ENCODE data around the gene FH. TPM values are rescaled to one million over a fixed set of nuclear protein-coding genes. Genes with fewer than 3 reads are reported as not detected.

Gene FH
- total RNA-seq, 1 donor from 2014 or later: 55.9 TPM

- H3K27ac Mint-ChIP-seq (ENCODE audit: unreplicated experiment): no peak overlapping the region
- TF ChIP-seq, protein P1, sequence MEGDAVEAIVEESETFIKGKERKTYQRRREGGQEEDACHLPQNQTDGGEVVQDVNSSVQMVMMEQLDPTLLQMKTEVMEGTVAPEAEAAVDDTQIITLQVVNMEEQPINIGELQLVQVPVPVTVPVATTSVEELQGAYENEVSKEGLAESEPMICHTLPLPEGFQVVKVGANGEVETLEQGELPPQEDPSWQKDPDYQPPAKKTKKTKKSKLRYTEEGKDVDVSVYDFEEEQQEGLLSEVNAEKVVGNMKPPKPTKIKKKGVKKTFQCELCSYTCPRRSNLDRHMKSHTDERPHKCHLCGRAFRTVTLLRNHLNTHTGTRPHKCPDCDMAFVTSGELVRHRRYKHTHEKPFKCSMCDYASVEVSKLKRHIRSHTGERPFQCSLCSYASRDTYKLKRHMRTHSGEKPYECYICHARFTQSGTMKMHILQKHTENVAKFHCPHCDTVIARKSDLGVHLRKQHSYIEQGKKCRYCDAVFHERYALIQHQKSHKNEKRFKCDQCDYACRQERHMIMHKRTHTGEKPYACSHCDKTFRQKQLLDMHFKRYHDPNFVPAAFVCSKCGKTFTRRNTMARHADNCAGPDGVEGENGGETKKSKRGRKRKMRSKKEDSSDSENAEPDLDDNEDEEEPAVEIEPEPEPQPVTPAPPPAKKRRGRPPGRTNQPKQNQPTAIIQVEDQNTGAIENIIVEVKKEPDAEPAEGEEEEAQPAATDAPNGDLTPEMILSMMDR (IDR thresholded peaks at IDR 0.05; ENCODE audit: unreplicated experiment): no peak
Observed at GRCh38 chr1:241557031-241557430, 37.5 kb upstream of the FH start.

DNA sequence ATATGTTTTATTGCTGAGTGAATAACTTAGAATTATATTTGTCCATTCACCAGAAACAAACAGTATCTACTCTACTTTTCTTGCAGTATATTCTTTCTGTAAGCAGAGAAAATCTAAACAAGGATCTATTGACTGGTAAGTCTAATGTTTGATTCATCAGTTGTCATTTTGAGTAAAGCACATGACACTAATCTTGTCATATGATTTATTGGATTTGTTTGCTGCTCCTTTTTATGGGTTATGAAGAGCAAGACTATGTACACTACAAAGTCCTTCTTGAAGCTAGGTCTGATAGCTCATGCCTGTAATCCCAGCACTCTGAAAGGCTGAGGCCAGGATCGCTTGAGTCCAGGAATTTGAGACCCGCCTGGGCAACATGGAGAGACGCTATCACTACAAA, 36.0 kb upstream of the FH start:
- Mint-ChIP-seq H3K36me3 (ENCODE audit: low read depth, unreplicated experiment) (no peaks in the 10 kb centered on the region), H3K27ac (ENCODE audit: unreplicated experiment) (no peak overlapping the region), H3K4me1 (ENCODE audit: unreplicated experiment) (no peaks in the 10 kb centered on the region), H3K4me3 (ENCODE audit: unreplicated experiment) (no peak overlapping the region), H3K9me3 (ENCODE audit: unreplicated experiment) (no peaks in the 10 kb centered on the region), H3K27me3 (ENCODE audit: unreplicated experiment) (peaks cover 1% of the 10 kb centered on the region)
- TF ChIP-seq, protein P1 (IDR thresholded peaks at IDR 0.05; ENCODE audit: unreplicated experiment): no peak
- no peak for DNase-seq (ENCODE audit: low spot score)

More at GRCh38 chr1:241557031-241557430, 37.5 kb upstream of the FH start:
- H3K9me3 Mint-ChIP-seq (ENCODE audit: unreplicated experiment): no peaks in the 10 kb centered on the region
- no peaks in the 10 kb centered on the region for H3K4me1 Mint-ChIP-seq (ENCODE audit: unreplicated experiment)
- H3K36me3 Mint-ChIP-seq (ENCODE audit: low read depth, unreplicated experiment): no peaks in the 10 kb centered on the region
- H3K4me3 Mint-ChIP-seq (ENCODE audit: unreplicated experiment): no peak overlapping the region
- peaks cover 1% of the 10 kb centered on the region for H3K27me3 Mint-ChIP-seq (ENCODE audit: unreplicated experiment)
- no peak for DNase-seq (ENCODE audit: low spot score)

DNA sequence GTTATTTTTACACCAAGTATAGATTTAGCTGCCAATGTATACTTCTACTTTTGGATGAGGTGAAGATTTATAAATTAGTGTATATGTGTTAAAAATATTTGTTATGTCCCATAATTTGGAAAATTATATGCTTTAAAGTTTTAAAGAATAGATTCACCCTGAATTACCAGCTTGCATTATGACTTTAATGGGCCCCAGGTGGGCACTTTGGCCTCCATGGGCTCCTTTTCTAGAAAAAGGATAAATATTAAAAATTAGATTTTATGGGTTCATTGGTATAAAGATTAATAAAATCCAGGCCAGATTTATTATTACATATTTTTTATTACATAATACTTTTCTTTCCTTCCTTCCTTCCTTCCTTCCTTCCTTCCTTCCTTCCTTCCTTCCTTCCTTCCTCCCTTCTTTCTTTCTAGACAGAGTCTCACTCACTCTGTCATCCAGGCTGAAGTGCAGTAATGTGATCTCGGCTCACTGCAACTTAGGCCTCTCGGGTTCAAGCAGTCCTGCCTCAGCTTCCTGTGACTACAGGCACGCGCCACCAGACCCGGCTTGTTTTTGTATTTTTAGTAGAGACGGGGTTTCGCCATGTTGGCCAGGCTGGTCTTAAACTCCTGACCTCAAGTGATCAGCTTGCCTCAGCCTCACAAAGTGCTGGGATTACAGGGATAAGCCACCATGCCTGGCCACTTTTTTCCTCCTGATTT, 34.5 kb upstream of the FH start:
- Mint-ChIP-seq H3K9me3 (ENCODE audit: unreplicated experiment) (no peaks in the 10 kb centered on the region), H3K4me3 (ENCODE audit: unreplicated experiment) (no peak overlapping the region), H3K27ac (ENCODE audit: unreplicated experiment) (no peak overlapping the region), H3K36me3 (ENCODE audit: low read depth, unreplicated experiment) (no peaks in the 10 kb centered on the region), H3K4me1 (ENCODE audit: unreplicated experiment) (no peaks in the 10 kb centered on the region), H3K27me3 (ENCODE audit: unreplicated experiment) (peaks cover 1% of the 10 kb centered on the region)
- DNase-seq (ENCODE audit: low spot score): no peak
- TF ChIP-seq, protein P1 (IDR thresholded peaks at IDR 0.05; ENCODE audit: unreplicated experiment): no peak

DNA sequence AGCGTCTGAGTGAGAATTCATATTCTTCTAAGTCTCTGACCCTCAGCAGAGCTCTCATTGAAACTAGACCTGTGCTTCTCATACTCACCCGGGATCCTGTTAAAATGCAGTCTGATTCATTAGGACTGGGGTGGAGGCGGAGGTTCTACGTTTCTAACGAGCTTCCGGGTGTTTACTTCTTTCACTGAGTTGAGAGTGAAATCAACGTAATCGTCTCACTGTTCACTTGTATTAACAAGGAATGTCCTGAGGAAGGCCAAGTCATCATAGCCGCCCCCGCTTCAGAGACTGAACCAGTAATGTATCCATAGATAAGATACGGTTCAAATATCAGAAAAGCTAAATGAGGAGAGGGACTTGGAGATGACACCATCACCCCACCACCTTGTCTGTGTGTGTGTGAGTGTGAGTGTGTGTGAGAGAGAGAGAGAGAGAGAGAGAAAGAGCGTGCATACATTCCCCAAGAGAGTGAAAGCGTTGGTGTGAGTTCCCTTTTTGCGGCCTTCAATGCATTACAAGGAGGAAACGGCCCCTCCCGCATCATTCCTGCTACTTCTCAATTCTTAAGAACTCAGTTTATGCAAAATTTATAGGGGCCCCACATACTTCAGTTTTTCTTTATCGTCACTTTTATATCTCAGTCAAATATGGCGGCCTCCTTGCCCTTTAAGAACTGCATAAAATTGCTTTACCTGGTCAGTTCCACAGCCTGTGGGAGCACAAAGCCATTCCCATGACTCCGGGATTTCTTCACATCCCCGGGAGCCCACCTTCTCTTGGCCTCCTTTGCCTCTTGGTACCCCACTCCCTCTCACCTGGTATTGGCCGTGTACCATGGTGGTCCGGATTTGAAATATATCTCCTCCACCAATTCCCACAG, 32.4 kb upstream of the FH start:
- no peak overlapping the region for H3K27ac Mint-ChIP-seq (ENCODE audit: unreplicated experiment)
- no peaks in the 10 kb centered on the region for H3K36me3 Mint-ChIP-seq (ENCODE audit: low read depth, unreplicated experiment)
- no peaks in the 10 kb centered on the region for H3K4me1 Mint-ChIP-seq (ENCODE audit: unreplicated experiment)
- H3K27me3 Mint-ChIP-seq (ENCODE audit: unreplicated experiment): peaks cover 1% of the 10 kb centered on the region
- H3K4me3 Mint-ChIP-seq (ENCODE audit: unreplicated experiment): no peak overlapping the region
- TF ChIP-seq, protein P1 (IDR thresholded peaks at IDR 0.05; ENCODE audit: unreplicated experiment): no peak
- H3K9me3 Mint-ChIP-seq (ENCODE audit: unreplicated experiment): no peaks in the 10 kb centered on the region
- DNase-seq (ENCODE audit: low spot score): no peak

- DNase-seq (ENCODE audit: low spot score): no peak
- TF ChIP-seq, protein P1 (IDR thresholded peaks at IDR 0.05; ENCODE audit: unreplicated experiment): no peak
- H3K4me1 Mint-ChIP-seq (ENCODE audit: unreplicated experiment): no peaks in the 10 kb centered on the region
- peaks cover 1% of the 10 kb centered on the region for H3K27me3 Mint-ChIP-seq (ENCODE audit: unreplicated experiment)
- no peaks in the 10 kb centered on the region for H3K9me3 Mint-ChIP-seq (ENCODE audit: unreplicated experiment)
- no peaks in the 10 kb centered on the region for H3K36me3 Mint-ChIP-seq (ENCODE audit: low read depth, unreplicated experiment)
- no peak overlapping the region for H3K4me3 Mint-ChIP-seq (ENCODE audit: unreplicated experiment)
- no peak overlapping the region for H3K27ac Mint-ChIP-seq (ENCODE audit: unreplicated experiment)
Observed at GRCh38 chr1:241550318-241550717, 30.8 kb upstream of the FH start.
